Thoracic aorta (tissue), 2 donors: ENCODE results near the gene ELAVL2. TPM values are rescaled to one million over a fixed set of nuclear protein-coding genes. Genes with fewer than 3 reads are reported as not detected.
A peak's percentile ranks its signal among the peaks of the same experiment; 100 is the strongest.

Experiments used
- ATAC-seq: fragments of 150-250 bp; one replicate; pipeline ENCODE4 v1.8.0; 2017; ENCODE audit warnings: low read depth; ENCODE audit not compliant: insufficient number of reproducible peaks, low FRiP score
- DNase-seq: peaks from one replicate; pipeline ENCODE4 v3.0.0-alpha.2; 2020; ENCODE audit warnings: low spot score
- H3K27ac ChIP-seq, 2 donors: fragments of 200-600 bp; sonication (generic); 1 replicate in 1 of 2; 2 replicates in 1 of 2; pipeline ENCODE4 v1.5.1; 2016; ENCODE audit warnings: mild to moderate bottlenecking in 2 of 2, moderate library complexity in 2 of 2
- H3K27me3 ChIP-seq: fragments of 200-600 bp; sonication (generic); replicated peaks from 2 replicates; pipeline ENCODE4 v1.6.0; 2016; ENCODE audit warnings: mild to moderate bottlenecking; ENCODE audit not compliant: insufficient read depth
- H3K36me3 ChIP-seq: fragments of 200-600 bp; sonication (generic); one replicate; pipeline ENCODE4 v1.5.1; 2016
- H3K4me1 ChIP-seq, 2 donors: fragments of 200-600 bp; sonication (generic); 1 replicate in 1 of 2; 2 replicates in 1 of 2; pipeline versions ENCODE4 v1.5.1 to v1.6.0; 2016; ENCODE audit warnings: low read depth in 2 of 2, mild to moderate bottlenecking in 1 of 2; ENCODE audit not compliant: control insufficient read depth in 1 of 2
- H3K4me3 ChIP-seq: fragments of 200-600 bp; sonication (generic); 2 replicates; pipeline ENCODE4 v1.5.1; 2016; ENCODE audit warnings: mild to moderate bottlenecking
- H3K9me3 ChIP-seq: fragments of 200-600 bp; sonication (generic); 2 replicates; pipeline ENCODE4 v1.5.1; 2016
- total RNA-seq, 2 donors: library from RNA; depleted of rRNA; stranded (reverse); fragments of >200 nt; gene quantifications; one replicate each; pipeline versions ENCODE4 v1.1.0 to v1.2.3, GENCODE V29; 2016
- TF ChIP-seq, protein P1 (sequence below): fragments of 200-600 bp; sonication (generic); IDR thresholded peaks from one replicate; pipeline ENCODE4 v1.5.1; 2019; ENCODE audit warnings: antibody characterized with exemption

ELAVL2 gene
- total RNA-seq, 2 donors from 2014 or later: not detected

DNA sequence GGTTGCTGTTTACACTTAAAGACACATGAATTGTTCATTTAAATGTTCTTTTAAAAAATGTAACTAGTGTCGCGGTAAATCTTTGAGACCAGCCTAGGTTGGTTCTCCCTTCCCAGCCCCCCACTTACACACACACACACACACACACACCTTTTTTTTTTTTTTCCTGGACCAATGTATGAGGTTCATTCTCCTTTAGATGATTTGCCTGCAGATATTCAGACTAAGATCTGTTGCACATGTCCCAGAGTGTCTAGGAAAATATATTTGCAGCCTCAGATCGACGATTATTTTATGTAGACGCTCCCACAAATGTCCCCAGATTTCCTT, 4.4 kb upstream of the ELAVL2 start:
- TF ChIP-seq, protein P1, sequence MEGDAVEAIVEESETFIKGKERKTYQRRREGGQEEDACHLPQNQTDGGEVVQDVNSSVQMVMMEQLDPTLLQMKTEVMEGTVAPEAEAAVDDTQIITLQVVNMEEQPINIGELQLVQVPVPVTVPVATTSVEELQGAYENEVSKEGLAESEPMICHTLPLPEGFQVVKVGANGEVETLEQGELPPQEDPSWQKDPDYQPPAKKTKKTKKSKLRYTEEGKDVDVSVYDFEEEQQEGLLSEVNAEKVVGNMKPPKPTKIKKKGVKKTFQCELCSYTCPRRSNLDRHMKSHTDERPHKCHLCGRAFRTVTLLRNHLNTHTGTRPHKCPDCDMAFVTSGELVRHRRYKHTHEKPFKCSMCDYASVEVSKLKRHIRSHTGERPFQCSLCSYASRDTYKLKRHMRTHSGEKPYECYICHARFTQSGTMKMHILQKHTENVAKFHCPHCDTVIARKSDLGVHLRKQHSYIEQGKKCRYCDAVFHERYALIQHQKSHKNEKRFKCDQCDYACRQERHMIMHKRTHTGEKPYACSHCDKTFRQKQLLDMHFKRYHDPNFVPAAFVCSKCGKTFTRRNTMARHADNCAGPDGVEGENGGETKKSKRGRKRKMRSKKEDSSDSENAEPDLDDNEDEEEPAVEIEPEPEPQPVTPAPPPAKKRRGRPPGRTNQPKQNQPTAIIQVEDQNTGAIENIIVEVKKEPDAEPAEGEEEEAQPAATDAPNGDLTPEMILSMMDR: no peak
- H3K27me3 ChIP-seq: peaks cover 7% of the 10 kb centered on the region

DNA sequence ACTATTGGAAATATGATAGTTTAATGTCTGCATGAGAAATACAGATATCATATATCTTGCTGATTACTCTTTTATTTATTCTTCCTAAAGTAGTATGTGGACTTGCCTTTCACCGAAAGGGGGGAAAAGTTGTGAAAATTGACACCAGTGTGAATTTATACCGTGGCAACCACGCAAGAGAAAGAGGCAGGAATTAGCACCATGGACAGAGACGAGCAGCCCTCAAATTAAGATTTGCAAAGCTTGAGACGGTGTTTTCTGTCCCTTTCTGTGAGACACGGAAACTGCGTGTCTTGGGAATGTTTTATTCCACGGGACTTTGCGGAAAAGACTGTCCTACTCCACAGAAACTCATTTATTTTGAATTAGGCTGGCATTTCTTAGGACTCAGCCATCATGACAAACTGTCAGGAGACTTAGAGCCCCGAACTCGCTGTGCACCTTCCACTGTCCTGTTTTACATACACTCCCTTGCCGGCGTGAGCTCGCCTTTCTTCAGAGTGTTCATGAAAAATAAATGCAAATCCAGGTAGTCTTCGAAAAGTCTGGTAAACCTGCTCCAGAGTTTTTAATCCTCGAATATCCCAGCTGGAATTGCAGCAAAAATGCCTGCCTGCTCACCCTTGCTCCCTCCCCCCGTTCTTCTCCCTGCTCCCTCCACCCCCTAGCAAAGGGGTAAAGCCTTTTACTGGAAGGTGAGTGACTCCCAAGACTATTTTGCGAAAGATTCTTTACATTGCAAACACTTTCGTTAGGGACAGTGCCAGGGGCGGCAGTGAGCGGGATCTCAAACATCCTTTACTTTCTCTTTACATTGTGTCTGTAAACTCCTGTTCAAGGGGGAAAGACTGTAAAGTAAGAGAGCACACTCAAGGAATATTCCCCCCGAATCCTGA, 3.8 kb upstream of the ELAVL2 start:
- H3K9me3 ChIP-seq: no peaks in the 10 kb centered on the region
- TF ChIP-seq, protein P1: no peak
- H3K27me3 ChIP-seq: peaks cover 7% of the 10 kb centered on the region
- DNase-seq: no peak
- H3K27ac ChIP-seq: no peak overlapping the region
- H3K36me3 ChIP-seq: no peaks in the 10 kb centered on the region
- no peak overlapping the region for H3K4me3 ChIP-seq
- peaks cover 7 to 10% of the 10 kb centered on the region in 2 donors for H3K4me1 ChIP-seq
- no peak for ATAC-seq

More for the DNA sequence above, 4.4 kb upstream of the ELAVL2 start:
- Histone ChIP-seq H3K4me1 (peaks cover 3% of the 10 kb centered on the region in 2 donors), H3K9me3 (no peaks in the 10 kb centered on the region), H3K36me3 (no peaks in the 10 kb centered on the region), H3K4me3 (no peak overlapping the region), H3K27ac (no peak overlapping the region)
- no peak for ATAC-seq
- no peak for DNase-seq

DNA sequence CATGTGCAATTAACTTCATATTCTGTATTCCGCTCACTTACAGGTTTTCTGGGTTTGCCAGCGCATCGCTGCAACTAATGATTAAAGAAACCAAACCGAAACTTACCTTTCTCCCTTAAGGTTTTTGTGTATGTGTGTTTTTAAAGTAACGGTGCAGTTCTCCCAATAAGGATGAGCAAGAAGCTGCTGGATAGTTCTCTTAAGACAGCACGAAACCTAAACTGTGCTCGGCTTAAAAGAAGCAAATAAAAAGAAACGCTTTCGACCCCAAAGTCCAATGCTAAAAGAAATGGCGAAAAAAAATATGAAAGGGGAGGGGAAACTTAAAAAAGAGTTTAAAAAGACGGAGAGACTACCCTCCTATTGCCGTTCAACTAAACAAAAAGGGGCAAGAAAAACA, 340 bp downstream of the ELAVL2 start:
- ATAC-seq (no peak), DNase-seq (no peak)
- Histone ChIP-seq H3K4me1 (peaks cover 7 to 27% of the 10 kb centered on the region in 2 donors), H3K4me3 (peak overlapping the region; percentile 67), H3K27me3 (peaks cover 7% of the 10 kb centered on the region), H3K9me3 (no peaks in the 10 kb centered on the region), H3K36me3 (no peaks in the 10 kb centered on the region), H3K27ac (no peak overlapping the region)
- TF ChIP-seq, protein P1: no peak

DNA sequence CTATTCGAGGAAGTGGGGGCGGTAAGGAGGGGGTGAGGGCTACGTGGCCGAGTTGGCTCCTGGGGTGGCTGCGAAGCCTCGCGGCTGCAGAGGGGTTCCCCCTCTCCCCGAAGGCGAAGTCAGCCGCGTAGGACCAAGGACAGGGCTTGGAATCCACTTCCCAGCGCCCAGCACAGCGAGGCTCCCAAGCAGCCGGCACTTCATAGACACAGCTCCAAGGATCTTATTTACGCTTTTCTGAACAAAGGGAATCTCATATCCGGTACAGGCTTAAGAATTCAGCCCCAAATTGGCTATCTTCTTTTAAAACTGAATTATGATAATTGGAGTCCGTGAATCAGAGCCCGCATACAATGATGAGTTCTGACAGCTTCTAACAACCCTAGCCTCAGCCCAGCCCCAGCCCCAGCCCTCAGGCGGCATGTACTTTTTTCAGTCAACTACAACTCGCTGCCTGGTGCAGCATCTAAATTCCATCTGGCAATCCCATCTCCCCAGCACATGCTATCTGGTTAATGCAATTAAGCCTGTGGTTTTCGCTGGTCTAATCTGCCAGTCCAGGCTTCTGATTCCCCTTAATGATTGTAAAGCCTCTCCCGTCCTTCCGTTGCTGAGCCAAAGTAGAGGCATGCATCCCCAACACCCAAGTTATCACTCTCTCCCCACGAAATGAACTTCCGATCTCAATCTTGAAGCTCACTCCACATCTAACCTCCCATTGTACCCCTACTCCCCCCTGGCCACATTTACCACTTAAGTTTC, 1.0 kb downstream of the ELAVL2 start:
- ATAC-seq: no peak
- Histone ChIP-seq H3K4me1 (peaks cover 7 to 30% of the 10 kb centered on the region in 2 donors), H3K4me3 (peak overlapping the region; percentile 67), H3K27me3 (peaks cover 7% of the 10 kb centered on the region), H3K9me3 (no peaks in the 10 kb centered on the region), H3K27ac (no peak overlapping the region), H3K36me3 (no peaks in the 10 kb centered on the region)
- DNase-seq: no peak
- TF ChIP-seq, protein P1: no peak
